CD14-positive monocyte (primary cell): ENCODE measurements around the gene DAZAP1. TPM values are rescaled to one million over a fixed set of nuclear protein-coding genes. Genes with fewer than 3 reads are reported as not detected.

Experiments used
- DNase-seq, 3 donors: peaks; one replicate each; pipeline ENCODE4 v3.0.0-alpha.2; 2011 to 2022
- H2AFZ ChIP-seq: 2 replicates; pipeline ENCODE4 v1.6.0; 2012; ENCODE audit warnings: mild to moderate bottlenecking, low read depth, low read length, inconsistent platforms; ENCODE audit not compliant: insufficient read depth, poor library complexity, severe bottlenecking
- H3K27ac ChIP-seq, 2 donors: 1 replicate in 1 of 2; 2 replicates in 1 of 2; pipeline ENCODE4 v1.5.1; 2012 to 2013; ENCODE audit warnings: low read length in 2 of 2, control low read depth in 1 of 2, inconsistent platforms in 1 of 2, low read depth in 1 of 2, mild to moderate bottlenecking in 1 of 2
- H3K27me3 ChIP-seq, 2 donors: one replicate each; pipeline versions ENCODE4 v1.6.0 to v1.6.1; 2011 to 2013; ENCODE audit warnings: low read length in 2 of 2; ENCODE audit not compliant: control insufficient read depth in 2 of 2, insufficient read depth in 2 of 2
- H3K36me3 ChIP-seq, 2 donors: replicated peaks in 1 of 2; 1 replicate in 1 of 2; 2 replicates in 1 of 2; pipeline versions ENCODE4 v1.5.1 to v1.6.1; 2012 to 2013; ENCODE audit warnings: low read length in 2 of 2, control low read depth in 1 of 2, inconsistent platforms in 1 of 2, mild to moderate bottlenecking in 1 of 2; ENCODE audit not compliant: insufficient read depth in 2 of 2, control insufficient read depth in 1 of 2
- H3K4me1 ChIP-seq, 2 donors: 1 replicate in 1 of 2; 2 replicates in 1 of 2; pipeline versions ENCODE4 v1.5.1 to v1.6.1; 2012 to 2013; ENCODE audit warnings: low read length in 2 of 2, control low read depth in 1 of 2, inconsistent platforms in 1 of 2, mild to moderate bottlenecking in 1 of 2, moderate library complexity in 1 of 2; ENCODE audit not compliant: insufficient read depth in 2 of 2, control insufficient read depth in 1 of 2
- H3K4me2 ChIP-seq: replicated peaks from 2 replicates; pipeline ENCODE3; 2012; ENCODE audit warnings: low read length, moderate library complexity, mild to moderate bottlenecking; ENCODE audit not compliant: poor library complexity, severe bottlenecking; ENCODE audit errors: extremely low read depth
- H3K4me3 ChIP-seq, 3 experiments: fragments of 200-600 bp in 1 of 3; sonication (generic) in 1 of 3; replicated peaks in 1 of 3; 1 replicate in 2 of 3; 2 replicates in 1 of 3; pipeline ENCODE4 v1.5.1; 2011 to 2013; ENCODE audit warnings: low read length in 3 of 3, mild to moderate bottlenecking in 3 of 3, control low read depth in 2 of 3, low read depth in 2 of 3, inconsistent platforms in 1 of 3, moderate library complexity in 1 of 3
- H3K79me2 ChIP-seq: 2 replicates; pipeline ENCODE4 v1.6.0; 2012; ENCODE audit warnings: mild to moderate bottlenecking, control low read depth, inconsistent platforms, low read length, moderate library complexity; ENCODE audit not compliant: insufficient read depth
- H3K9ac ChIP-seq: 2 replicates; pipeline ENCODE4 v1.6.0; 2017; ENCODE audit warnings: low read length, mild to moderate bottlenecking; ENCODE audit not compliant: insufficient read depth, poor library complexity, severe bottlenecking
- H3K9me3 ChIP-seq, 2 donors: replicated peaks in 1 of 2; 1 replicate in 1 of 2; 2 replicates in 1 of 2; pipeline versions ENCODE4 v1.5.1 to v1.6.1; 2012 to 2013; ENCODE audit warnings: low read length in 2 of 2, control low read depth in 1 of 2; ENCODE audit not compliant: control insufficient read depth in 1 of 2, insufficient read depth in 1 of 2
- H4K20me1 ChIP-seq: 2 replicates; pipeline ENCODE4 v1.6.0; 2012; ENCODE audit warnings: mild to moderate bottlenecking, low read length, control low read depth, moderate library complexity; ENCODE audit not compliant: insufficient read depth
- H3K27ac Mint-ChIP-seq, 7 donors: one replicate each; pipeline ENCODE4 v1.8.0; 2020; ENCODE audit warnings: mild to moderate bottlenecking in 7 of 7, mixed read lengths in 7 of 7, moderate library complexity in 6 of 7, inconsistent platforms in 2 of 7
- H3K27me3 Mint-ChIP-seq, 3 donors: one replicate each; pipeline ENCODE4 v1.8.0; 2021 to 2022; ENCODE audit warnings: low read depth in 3 of 3, mild to moderate bottlenecking in 3 of 3, mixed read lengths in 3 of 3, moderate library complexity in 3 of 3, inconsistent platforms in 1 of 3
- H3K36me3 Mint-ChIP-seq, 2 donors: one replicate each; pipeline ENCODE4 v1.8.0; 2020; ENCODE audit warnings: mixed read lengths in 2 of 2, inconsistent platforms in 1 of 2, mild to moderate bottlenecking in 1 of 2
- H3K4me1 Mint-ChIP-seq: one replicate; pipeline ENCODE4 v1.8.0; 2020; ENCODE audit warnings: mild to moderate bottlenecking, mixed read lengths
- H3K4me3 Mint-ChIP-seq, 2 donors: one replicate each; pipeline ENCODE4 v1.8.0; 2020; ENCODE audit warnings: mild to moderate bottlenecking in 2 of 2, mixed read lengths in 2 of 2, moderate library complexity in 1 of 2
- H3K9me3 Mint-ChIP-seq, 7 donors: one replicate each; pipeline ENCODE4 v1.8.0; 2020 to 2022; ENCODE audit warnings: mixed read lengths in 7 of 7, mild to moderate bottlenecking in 6 of 7, moderate library complexity in 6 of 7, inconsistent platforms in 2 of 7
- CTCF ChIP-seq: fragments of 200-600 bp; IDR thresholded peaks from one replicate; pipeline ENCODE4 v1.8.0; 2022; ENCODE audit warnings: antibody characterized with exemption, mild to moderate bottlenecking
- WGBS: methylation state at CpG from one replicate; pipeline ENCODE4 v1.1.5; 2013; ENCODE audit warnings: missing lambda C conversion rate; ENCODE audit not compliant: insufficient coverage; 5-methylcytosine and 5-hydroxymethylcytosine counted together
- intact Hi-C, 2 donors: fragments of 100-400 bp; cut with micrococcal nuclease; formaldehyde crosslinking; loops; one replicate each; pipeline versions ENCODE4 v1.15.0 to v1.15.1; 2023
- polyA plus RNA-seq, 3 donors: library from polyadenylated mRNA; depleted of rRNA in 1 of 3; unstranded in 2 of 3; stranded (reverse) in 1 of 3; fragments of 300-500 nt in 2 of 3; fragments of >200 nt in 1 of 3; fragmentation: Illumina TruSeq in 2 of 3; gene quantifications; 1 replicate in 2 of 3; 2 replicates in 1 of 3; pipeline ENCODE4 v1.2.3, GENCODE V29; 2012 to 2021

Gene DAZAP1
- polyA plus RNA-seq, 3 donors, result 3.3 to 57.1 (median 4.2) TPM

- Histone ChIP-seq H3K36me3 (peaks cover 58 to 60% of the 10 kb centered on the region in 2 donors), H3K27ac (no peak overlapping the region), H3K27me3 (no peaks in the 10 kb centered on the region), H3K9me3 (no peaks in the 10 kb centered on the region), H3K4me2 (no peak overlapping the region), H2AFZ (no peak overlapping the region), H3K4me1 (peaks cover 0 to 11% of the 10 kb centered on the region in 2 donors), H3K9ac (no peak overlapping the region), H3K4me3 (no peak overlapping the region), H3K79me2 (no peaks in the 10 kb centered on the region), H4K20me1 (no peaks in the 10 kb centered on the region)
- no peak for TF ChIP-seq CTCF
- no peaks in the 10 kb centered on the region for H3K9me3 Mint-ChIP-seq
- DNase-seq, result no peak
- intact Hi-C loops, result no loop called here
- H3K27ac Mint-ChIP-seq, result no peak overlapping the region
- WGBS, result 97% methylated on average over 17 of the region's 17 CpGs
- H3K36me3 Mint-ChIP-seq, result peaks cover 43 to 54% of the 10 kb centered on the region in 2 donors
- peaks cover 0 to 3% (median 0%) of the 10 kb centered on the region in 3 donors for H3K27me3 Mint-ChIP-seq
- no peak overlapping the region for H3K4me3 Mint-ChIP-seq
- peaks cover 6% of the 10 kb centered on the region for H3K4me1 Mint-ChIP-seq
Observed at GRCh38 chr19:1393841-1394240, 13.5 kb upstream of the DAZAP1 start.

DNA sequence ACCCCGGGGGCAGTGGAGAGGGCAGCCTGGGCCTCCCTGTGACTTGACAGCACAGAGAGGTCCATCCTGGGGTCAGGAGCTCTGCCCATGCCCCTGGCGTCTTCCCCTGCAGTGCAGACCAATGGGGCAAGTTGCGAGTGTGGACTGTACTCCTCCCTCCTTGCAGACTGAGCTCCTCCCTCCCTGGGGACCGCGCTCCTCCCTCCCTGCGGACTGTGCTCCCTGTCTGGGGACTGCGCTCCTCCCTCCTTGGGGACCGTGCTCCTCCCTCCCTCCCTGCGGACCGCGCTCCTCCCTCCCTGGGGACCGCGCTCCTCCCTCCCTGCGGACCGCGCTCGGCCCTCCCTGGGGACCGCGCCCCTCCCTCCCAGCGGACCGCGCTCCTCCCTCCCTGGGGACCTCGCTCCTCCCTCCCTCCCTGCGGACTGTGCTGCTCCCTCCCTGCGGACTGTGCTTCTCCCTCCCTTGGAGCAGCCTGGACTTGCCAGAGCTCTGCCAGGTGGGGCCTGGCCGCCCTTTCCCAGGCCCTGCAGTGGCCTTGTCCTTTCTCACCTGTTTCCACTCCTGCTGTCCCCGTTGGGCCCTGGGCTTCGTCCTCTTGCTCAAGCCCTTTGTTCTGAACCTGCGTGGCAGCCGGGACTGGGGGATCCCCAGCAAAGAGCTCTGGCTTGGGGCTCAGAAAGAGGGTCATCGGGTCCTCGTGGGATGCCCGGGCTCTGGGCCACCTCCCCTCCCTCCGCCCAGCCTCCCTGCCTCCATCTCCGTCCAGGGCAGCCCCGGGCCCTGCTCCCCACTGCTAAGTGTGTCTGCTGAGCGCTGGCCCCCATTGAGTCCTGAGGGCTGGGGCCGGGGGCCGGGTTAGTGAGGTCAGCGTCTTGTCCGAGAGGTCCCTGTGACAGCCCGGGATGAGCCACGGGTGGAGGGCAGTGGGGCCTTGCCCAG lies 12.9 kb upstream of the DAZAP1 start:
- DNase-seq, result no peak
- Mint-ChIP-seq H3K27ac (no peak overlapping the region), H3K4me1 (peaks cover 6% of the 10 kb centered on the region), H3K27me3 (peaks cover 0 to 3% (median 0%) of the 10 kb centered on the region in 3 donors), H3K36me3 (peaks cover 36 to 47% of the 10 kb centered on the region in 2 donors), H3K9me3 (no peaks in the 10 kb centered on the region), H3K4me3 (no peak overlapping the region)
- intact Hi-C loops, result no loop called here
- Histone ChIP-seq H3K36me3 (peaks cover 51 to 53% of the 10 kb centered on the region in 2 donors), H3K27ac (no peak overlapping the region), H3K79me2 (no peaks in the 10 kb centered on the region), H3K9ac (no peak overlapping the region), H4K20me1 (no peaks in the 10 kb centered on the region), H3K9me3 (no peaks in the 10 kb centered on the region), H3K27me3 (no peaks in the 10 kb centered on the region), H2AFZ (no peak overlapping the region), H3K4me3 (no peak overlapping the region), H3K4me2 (no peak overlapping the region), H3K4me1 (peaks cover 0 to 11% of the 10 kb centered on the region in 2 donors)
- WGBS, result 92% methylated on average over 40 of the region's 43 CpGs
- TF ChIP-seq CTCF, result no peak
